Lung (tissue), 12 donors: ENCODE results near the gene COLQ. TPM values are rescaled to one million over a fixed set of nuclear protein-coding genes. Genes with fewer than 3 reads are reported as not detected.

Experiments used
- ATAC-seq: fragments of 200-7000 bp; cut with Tn5 transposase; one replicate; pipeline ENCODE4 v1.9.1; 2020; ENCODE audit warnings: moderate number of reproducible peaks; ENCODE audit not compliant: insufficient read depth, low FRiP score
- DNase-seq, 3 donors: peaks; one replicate each; pipeline ENCODE4 v3.0.0-alpha.2; 2013 to 2017
- H3K27ac ChIP-seq, 2 donors: one replicate each; pipeline ENCODE4 v1.5.1; 2013; ENCODE audit warnings: mild to moderate bottlenecking in 2 of 2, moderate library complexity in 2 of 2, control low read depth in 1 of 2, inconsistent platforms in 1 of 2, low read depth in 1 of 2, low read length in 1 of 2
- H3K27me3 ChIP-seq, 3 donors: one replicate each; pipeline ENCODE4 v1.5.1; 2013; ENCODE audit warnings: low read length in 2 of 3; ENCODE audit not compliant: control insufficient read depth in 3 of 3, insufficient read depth in 3 of 3
- H3K36me3 ChIP-seq, 4 donors: one replicate each; pipeline ENCODE4 v1.5.1; 2013; ENCODE audit warnings: low read length in 4 of 4, mild to moderate bottlenecking in 1 of 4, moderate library complexity in 1 of 4; ENCODE audit not compliant: control insufficient read depth in 4 of 4, insufficient read depth in 4 of 4
- H3K4me1 ChIP-seq, 5 donors: one replicate each; pipeline ENCODE4 v1.5.1; 2013; ENCODE audit warnings: low read length in 5 of 5, mild to moderate bottlenecking in 2 of 5, moderate library complexity in 1 of 5; ENCODE audit not compliant: control insufficient read depth in 5 of 5, insufficient read depth in 5 of 5
- H3K4me3 ChIP-seq: one replicate; pipeline ENCODE4 v1.5.1; 2013; ENCODE audit warnings: mild to moderate bottlenecking, control low read depth, moderate library complexity
- H3K9ac ChIP-seq, 2 donors: one replicate each; pipeline ENCODE4 v1.5.1; 2013; ENCODE audit warnings: low read length in 2 of 2, control low read depth in 1 of 2; ENCODE audit not compliant: insufficient read depth in 1 of 2
- H3K9me3 ChIP-seq, 4 donors: one replicate each; pipeline ENCODE4 v1.5.1; 2013; ENCODE audit warnings: low read length in 3 of 4, mild to moderate bottlenecking in 1 of 4, moderate library complexity in 1 of 4; ENCODE audit not compliant: control insufficient read depth in 4 of 4, insufficient read depth in 3 of 4
- WGBS, 2 donors: extraction: QIAGEN DNeasy Blood & Tissue Kit; methylation state at CpG; one replicate each; pipeline ENCODE4 v1.1.7; 2013; 5-methylcytosine and 5-hydroxymethylcytosine counted together
- polyA plus RNA-seq, 2 donors: library from polyadenylated mRNA; stranded (reverse); fragments of 200-250 nt; gene quantifications; one replicate each; pipeline ENCODE4 v1.2.1, GENCODE V29; 2013
- total RNA-seq, 2 donors: library from RNA; depleted of rRNA in 1 of 2; stranded (reverse); fragments of >200 nt in 1 of 2; gene quantifications; one replicate each; pipeline ENCODE4 v1.2.1, GENCODE V29; 2014 to 2021
- TF ChIP-seq, protein P1 (sequence below): IDR thresholded peaks from 2 replicates; pipeline ENCODE4 v1.5.1; 2012; ENCODE audit warnings: mild to moderate bottlenecking; ENCODE audit errors: control extremely low read depth, extremely low read depth
- donor health status: control.
- donor health status: control.
- donor health status: Bipolar disorder and iron deficiency.
- donor health status: healthy.
- donor health status: DM: yes; HTN: yes; CAD: no.

COLQ gene
- total and polyA plus RNA-seq, 4 donors: 0.90 to 5.1 (median 1.9) TPM

- 82 to 94% methylated on average over 7 of the region's 7 CpGs for WGBS, 2 donors
- Histone ChIP-seq H3K27ac (no peak overlapping the region), H3K4me1 (no peaks in the 10 kb centered on the region), H3K36me3 (no peaks in the 10 kb centered on the region), H3K9ac (no peak overlapping the region), H3K27me3 (no peaks in the 10 kb centered on the region), H3K9me3 (no peaks in the 10 kb centered on the region), H3K4me3 (no peak overlapping the region)
- ATAC-seq (no peak), DNase-seq (no peak)
- TF ChIP-seq, protein P1, sequence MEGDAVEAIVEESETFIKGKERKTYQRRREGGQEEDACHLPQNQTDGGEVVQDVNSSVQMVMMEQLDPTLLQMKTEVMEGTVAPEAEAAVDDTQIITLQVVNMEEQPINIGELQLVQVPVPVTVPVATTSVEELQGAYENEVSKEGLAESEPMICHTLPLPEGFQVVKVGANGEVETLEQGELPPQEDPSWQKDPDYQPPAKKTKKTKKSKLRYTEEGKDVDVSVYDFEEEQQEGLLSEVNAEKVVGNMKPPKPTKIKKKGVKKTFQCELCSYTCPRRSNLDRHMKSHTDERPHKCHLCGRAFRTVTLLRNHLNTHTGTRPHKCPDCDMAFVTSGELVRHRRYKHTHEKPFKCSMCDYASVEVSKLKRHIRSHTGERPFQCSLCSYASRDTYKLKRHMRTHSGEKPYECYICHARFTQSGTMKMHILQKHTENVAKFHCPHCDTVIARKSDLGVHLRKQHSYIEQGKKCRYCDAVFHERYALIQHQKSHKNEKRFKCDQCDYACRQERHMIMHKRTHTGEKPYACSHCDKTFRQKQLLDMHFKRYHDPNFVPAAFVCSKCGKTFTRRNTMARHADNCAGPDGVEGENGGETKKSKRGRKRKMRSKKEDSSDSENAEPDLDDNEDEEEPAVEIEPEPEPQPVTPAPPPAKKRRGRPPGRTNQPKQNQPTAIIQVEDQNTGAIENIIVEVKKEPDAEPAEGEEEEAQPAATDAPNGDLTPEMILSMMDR: no peak
Measured at GRCh38 chr3:15505479-15506165, 15.9 kb downstream of the COLQ start.

DNA sequence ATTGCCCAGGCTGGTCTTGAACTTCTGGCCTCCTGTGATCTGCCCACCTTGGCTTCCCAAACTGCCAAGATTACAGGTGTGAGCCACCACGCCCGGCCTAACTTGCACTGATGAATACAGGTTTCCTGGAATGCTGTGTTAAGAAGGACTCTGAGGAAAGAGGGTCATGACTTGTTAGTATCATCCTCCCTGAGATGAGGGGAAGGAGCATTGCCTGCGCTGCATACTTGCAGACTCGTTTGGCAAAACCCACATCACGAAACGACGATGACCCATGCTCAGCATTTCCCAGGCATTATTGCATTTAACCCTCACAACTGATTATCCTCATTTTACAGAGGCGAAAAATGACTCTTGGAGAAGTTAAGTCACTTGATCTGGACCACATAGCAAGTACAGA, 18.9 kb downstream of the COLQ start:
- Histone ChIP-seq H3K9me3 (no peaks in the 10 kb centered on the region), H3K9ac (no peak overlapping the region), H3K36me3 (no peaks in the 10 kb centered on the region), H3K27ac (no peak overlapping the region), H3K4me1 (peaks cover 0 to 5% (median 0%) of the 10 kb centered on the region in 5 donors), H3K27me3 (no peaks in the 10 kb centered on the region), H3K4me3 (no peak overlapping the region)
- WGBS, 2 donors: 95% methylated on average over 8 of the region's 8 CpGs
- DNase-seq: no peak
- TF ChIP-seq, protein P1: no peak
- ATAC-seq: no peak

GRCh38 chr3:15501126-15501525, 20.4 kb downstream of the COLQ start:
- Histone ChIP-seq H3K27me3 (no peaks in the 10 kb centered on the region), H3K4me3 (no peak overlapping the region)

More at GRCh38 chr3:15501126-15501525, 20.4 kb downstream of the COLQ start:
- 79 to 82% methylated on average over 4 of the region's 4 CpGs for WGBS, 2 donors
- Histone ChIP-seq H3K9me3 (no peaks in the 10 kb centered on the region), H3K27ac (no peak overlapping the region), H3K36me3 (no peaks in the 10 kb centered on the region), H3K9ac (no peak overlapping the region), H3K4me1 (peaks cover 0 to 5% (median 0%) of the 10 kb centered on the region in 5 donors)
- ATAC-seq (no peak), DNase-seq (no peak)
- TF ChIP-seq, protein P1: no peak
